ENCODE results near the gene PYGM.

PYGM gene

GRCh38 chr11:64757549-64758329 lies 2.0 kb downstream of the PYGM start:
- no peak for DNase-seq (ENCODE audit: low read depth)
- H3K4me3 ChIP-seq (ENCODE audit: low read depth, low read length), result no peak overlapping the region
- no peak for TF ChIP-seq CTCF (IDR thresholded peaks at IDR 0.05; ENCODE audit: insufficient read depth, low read depth, low read length, missing control alignments)

- no peak for TF ChIP-seq CTCF (IDR thresholded peaks at IDR 0.05; ENCODE audit: insufficient read depth, low read depth, low read length, missing control alignments)
- no peak for DNase-seq (ENCODE audit: low read depth)
- no peak overlapping the region for H3K4me3 ChIP-seq (ENCODE audit: low read depth, low read length)
Measured at GRCh38 chr11:64755681-64756361, 4.0 kb downstream of the PYGM start.

- no peak for TF ChIP-seq CTCF (IDR thresholded peaks at IDR 0.05; ENCODE audit: insufficient read depth, low read depth, low read length, missing control alignments)
Measured at GRCh38 chr11:64754919-64755662, 4.7 kb downstream of the PYGM start.

GRCh38 chr11:64754124-64754918 lies 5.5 kb downstream of the PYGM start:
- no peak for DNase-seq (ENCODE audit: low read depth)
- no peak for TF ChIP-seq CTCF (IDR thresholded peaks at IDR 0.05; ENCODE audit: insufficient read depth, low read depth, low read length, missing control alignments)
- no peak overlapping the region for H3K4me3 ChIP-seq (ENCODE audit: low read depth, low read length)

More at GRCh38 chr11:64754919-64755662, 4.7 kb downstream of the PYGM start:
- no peak overlapping the region for H3K4me3 ChIP-seq (ENCODE audit: low read depth, low read length)
- no peak for DNase-seq (ENCODE audit: low read depth)

- no peak overlapping the region for H3K4me3 ChIP-seq (ENCODE audit: low read depth, low read length)
- no peak for TF ChIP-seq CTCF (IDR thresholded peaks at IDR 0.05; ENCODE audit: insufficient read depth, low read depth, low read length, missing control alignments)
- DNase-seq (ENCODE audit: low read depth), result no peak
Measured at GRCh38 chr11:64753380-64754123, 6.2 kb downstream of the PYGM start.

- H3K4me3 ChIP-seq (ENCODE audit: low read depth, low read length), result no peak overlapping the region
- no peak for DNase-seq (ENCODE audit: low read depth)
- no peak for TF ChIP-seq CTCF (IDR thresholded peaks at IDR 0.05; ENCODE audit: insufficient read depth, low read depth, low read length, missing control alignments)
Measured at GRCh38 chr11:64753019-64753379, 6.8 kb downstream of the PYGM start.

Measured in GM12865 (cell line).